Sigmoid colon (tissue), 7 donors: ENCODE measurements around the gene RBM48. TPM values are rescaled to one million over a fixed set of nuclear protein-coding genes. Genes with fewer than 3 reads are reported as not detected.
"Not testable (repeated sequence)": the region's sequence is repeated elsewhere in the genome, so short reads cannot be mapped to it uniquely, and the experiment has no call there.

ENCODE experiments used
- DNase-seq: peaks from one replicate; pipeline ENCODE4 v3.0.0-alpha.2; 2019
- H3K27ac ChIP-seq, 4 donors: fragments of 200-600 bp; sonication (generic); one replicate each; pipeline ENCODE4 v1.5.1; 2016 to 2019; ENCODE audit warnings: mild to moderate bottlenecking in 1 of 4
- H3K27me3 ChIP-seq, 3 donors: fragments of 200-600 bp; sonication (generic); one replicate each; pipeline ENCODE4 v1.5.1; 2019; ENCODE audit warnings: mild to moderate bottlenecking in 1 of 3
- H3K36me3 ChIP-seq, 4 donors: fragments of 200-600 bp; sonication (generic); one replicate each; pipeline ENCODE4 v1.5.1; 2016 to 2019
- H3K4me1 ChIP-seq, 4 donors: fragments of 200-600 bp; sonication (generic); one replicate each; pipeline ENCODE4 v1.5.1; 2017 to 2019
- H3K4me3 ChIP-seq, 4 donors: fragments of 200-600 bp; sonication (generic); one replicate each; pipeline ENCODE4 v1.5.1; 2017 to 2019; ENCODE audit warnings: mild to moderate bottlenecking in 2 of 4, moderate library complexity in 1 of 4
- H3K9me3 ChIP-seq, 4 donors: fragments of 200-600 bp in 3 of 4; sonication (generic) in 3 of 4; one replicate each; pipeline versions ENCODE4 v1.5.1 to v1.6.1; 2013 to 2019
- EP300 ChIP-seq, 4 donors: sonication (generic); formaldehyde crosslinking; IDR thresholded peaks; one replicate each; pipeline ENCODE4 v1.6.1; 2017; ENCODE audit warnings: antibody characterized with exemption in 4 of 4
- POLR2A ChIP-seq, 2 donors: fragments of 450-650 bp; IDR thresholded peaks; one replicate each; pipeline ENCODE4 v1.6.1; 2016; ENCODE audit warnings: antibody characterized with exemption in 2 of 2, mild to moderate bottlenecking in 2 of 2, moderate library complexity in 2 of 2
- POLR2AphosphoS5 ChIP-seq, 4 donors: sonication (generic); formaldehyde crosslinking; IDR thresholded peaks; one replicate each; pipeline ENCODE4 v1.6.1; 2017; ENCODE audit warnings: antibody characterized with exemption in 4 of 4
- WGBS, 2 donors: extraction: QIAGEN DNeasy Blood & Tissue Kit; methylation state at CpG; one replicate each; pipeline ENCODE4 v1.1.7; 2013; 5-methylcytosine and 5-hydroxymethylcytosine counted together
- intact Hi-C: fragments of 100-400 bp; cut with DNase I; formaldehyde crosslinking; loops from one replicate; pipeline ENCODE4 v1.15.1; 2023
- polyA plus RNA-seq, 3 donors: library from polyadenylated mRNA; stranded (reverse); fragments of 200-250 nt; gene quantifications; one replicate each; pipeline ENCODE4 v1.2.3, GENCODE V29; 2013
- total RNA-seq, 4 donors: library from RNA; depleted of rRNA; stranded (reverse); fragments of >200 nt; gene quantifications; one replicate each; pipeline ENCODE4 v1.1.0, GENCODE V29; 2016
- TF ChIP-seq, protein P1 (sequence below), 4 experiments: fragments of 450-650 bp in 3 of 4; fragments of 200-600 bp in 1 of 4; IDR thresholded peaks; one replicate each; pipeline ENCODE4 v1.5.1; 2016 to 2019; ENCODE audit warnings: antibody characterized with exemption in 4 of 4, mild to moderate bottlenecking in 3 of 4, moderate library complexity in 2 of 4
- donor health status: healthy with polysubstance abuse.
- donor health status: Bipolar disorder and iron deficiency.
- donor health status: healthy.

The RBM48 gene
- total RNA-seq (10 to 100 TPM in 3 of 4 donors, 1 to 10 TPM in 1; 6.7 to 20.4 (median 14.5) TPM), polyA plus RNA-seq (1 to 10 TPM; 6.0 to 7.5 (median 6.9) TPM)

DNA sequence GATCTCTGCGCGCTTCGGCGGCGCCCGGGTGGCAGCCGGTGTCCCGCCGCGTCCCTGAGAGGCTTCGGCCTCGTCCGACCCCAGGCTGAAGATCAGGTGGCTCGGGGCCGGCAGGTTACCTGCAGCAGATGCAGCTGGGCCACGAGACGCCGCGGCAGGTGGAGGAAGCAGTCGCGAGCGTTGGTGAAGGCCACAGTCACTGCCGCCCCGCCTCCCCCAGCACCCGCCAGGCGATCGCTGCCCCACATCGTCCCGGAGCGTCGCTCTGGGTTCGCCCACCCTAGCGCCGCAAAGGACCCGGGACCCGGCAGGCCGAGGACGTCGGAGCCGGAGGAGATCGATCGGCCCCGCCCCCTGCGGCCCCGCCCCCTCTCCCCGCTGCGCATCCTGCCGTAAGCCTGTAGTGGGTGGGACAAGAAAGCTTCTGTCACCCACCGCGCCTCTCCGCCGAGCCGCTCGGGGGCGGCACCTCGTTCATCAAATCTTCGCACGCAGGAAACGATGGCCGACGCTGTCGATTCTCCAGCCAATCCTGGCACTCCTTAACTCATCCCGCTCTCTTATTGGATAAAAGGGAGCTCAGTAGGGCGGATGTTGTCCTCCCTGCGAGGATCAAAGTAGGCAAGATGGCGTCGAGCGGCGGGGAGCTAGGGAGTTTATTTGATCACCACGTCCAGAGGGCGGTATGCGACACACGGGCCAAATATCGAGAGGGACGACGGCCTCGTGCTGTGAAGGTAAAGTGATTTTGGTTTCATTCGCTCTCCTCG, at the start of gene RBM48, which contains the start of gene PEX1:
TSS of gene RBM48 (plus strand) at position 608 of the 770 bp plus-strand sequence. CDS start at position 627, 19 bp downstream.
TSS of gene PEX1 (minus strand) at position 333 of the 770 bp plus-strand sequence. CDS start at position 248, 85 bp downstream.
- intact Hi-C loops: loop anchor here (2.0 to 5.0 kb wide), 4 partner anchors 60 to 396 kb away; partner anchors contain the start of genes ANKIB1, CYP51A1 and KRIT1
- no peaks in the 10 kb centered on the region for H3K27me3 ChIP-seq
- peak within 1 kb of the TSS; percentile 86 to 90 (median 88) for H3K27ac ChIP-seq
- peaks cover 12 to 34% (median 14%) of the 10 kb centered on the region in 4 donors for H3K36me3 ChIP-seq
- DNase-seq: peak; percentile 98
- H3K9me3 ChIP-seq: no peaks in the 10 kb centered on the region
- peaks cover 0 to 22% (median 20%) of the 10 kb centered on the region in 4 donors for H3K4me1 ChIP-seq
- peak within 1 kb of the TSS; percentile 83 to 97 (median 95) for H3K4me3 ChIP-seq
- no peak for TF ChIP-seq POLR2A (IDR thresholded peaks at IDR 0.05)
- TF ChIP-seq EP300 (IDR thresholded peaks at IDR 0.05): no peak
- TF ChIP-seq, protein P1, sequence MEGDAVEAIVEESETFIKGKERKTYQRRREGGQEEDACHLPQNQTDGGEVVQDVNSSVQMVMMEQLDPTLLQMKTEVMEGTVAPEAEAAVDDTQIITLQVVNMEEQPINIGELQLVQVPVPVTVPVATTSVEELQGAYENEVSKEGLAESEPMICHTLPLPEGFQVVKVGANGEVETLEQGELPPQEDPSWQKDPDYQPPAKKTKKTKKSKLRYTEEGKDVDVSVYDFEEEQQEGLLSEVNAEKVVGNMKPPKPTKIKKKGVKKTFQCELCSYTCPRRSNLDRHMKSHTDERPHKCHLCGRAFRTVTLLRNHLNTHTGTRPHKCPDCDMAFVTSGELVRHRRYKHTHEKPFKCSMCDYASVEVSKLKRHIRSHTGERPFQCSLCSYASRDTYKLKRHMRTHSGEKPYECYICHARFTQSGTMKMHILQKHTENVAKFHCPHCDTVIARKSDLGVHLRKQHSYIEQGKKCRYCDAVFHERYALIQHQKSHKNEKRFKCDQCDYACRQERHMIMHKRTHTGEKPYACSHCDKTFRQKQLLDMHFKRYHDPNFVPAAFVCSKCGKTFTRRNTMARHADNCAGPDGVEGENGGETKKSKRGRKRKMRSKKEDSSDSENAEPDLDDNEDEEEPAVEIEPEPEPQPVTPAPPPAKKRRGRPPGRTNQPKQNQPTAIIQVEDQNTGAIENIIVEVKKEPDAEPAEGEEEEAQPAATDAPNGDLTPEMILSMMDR (IDR thresholded peaks at IDR 0.05): peak in 1 of 4 experiments; percentile 19
- peak; percentile 60 to 75 (median 72) for TF ChIP-seq POLR2AphosphoS5 (IDR thresholded peaks at IDR 0.05)
- 0% methylated on average over 79 of the region's 79 CpGs for WGBS, 2 donors

- H3K27ac ChIP-seq, intact Hi-C loops, H3K4me3 ChIP-seq, H3K4me1 ChIP-seq, H3K9me3 ChIP-seq, H3K27me3 ChIP-seq, DNase-seq: not testable (repeated sequence)
- peaks cover 0 to 12% (median 0%) of the 10 kb centered on the region in 4 donors for H3K36me3 ChIP-seq
- WGBS, 2 donors: 41 to 77% methylated on average over 4 of the region's 4 CpGs
These were observed 49.4 kb upstream of the RBM48 start for GRCh38 chr7:92479146-92479545.

DNA sequence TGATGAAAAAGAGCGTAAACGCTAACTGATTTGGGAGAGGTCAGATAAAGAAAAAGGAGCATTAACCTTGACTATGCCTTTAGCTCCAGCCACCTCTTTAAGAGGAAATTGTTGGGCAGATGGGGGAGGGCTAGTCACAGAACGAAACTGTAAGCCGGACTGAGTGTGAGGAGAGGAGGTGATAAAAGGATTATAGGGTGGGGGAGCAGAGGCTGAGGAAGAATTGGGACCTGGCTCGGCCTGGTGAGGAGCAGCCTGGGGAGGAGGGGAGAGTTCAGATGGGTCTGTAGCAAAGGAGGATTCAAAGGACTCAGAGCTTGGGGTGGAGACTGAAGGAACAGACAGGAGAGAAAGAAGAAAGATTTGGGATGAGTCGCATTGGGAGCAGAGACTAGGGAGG, 45.0 kb upstream of the RBM48 start:
- WGBS, 2 donors: 80 to 83% methylated on average over 6 of the region's 6 CpGs

DNA sequence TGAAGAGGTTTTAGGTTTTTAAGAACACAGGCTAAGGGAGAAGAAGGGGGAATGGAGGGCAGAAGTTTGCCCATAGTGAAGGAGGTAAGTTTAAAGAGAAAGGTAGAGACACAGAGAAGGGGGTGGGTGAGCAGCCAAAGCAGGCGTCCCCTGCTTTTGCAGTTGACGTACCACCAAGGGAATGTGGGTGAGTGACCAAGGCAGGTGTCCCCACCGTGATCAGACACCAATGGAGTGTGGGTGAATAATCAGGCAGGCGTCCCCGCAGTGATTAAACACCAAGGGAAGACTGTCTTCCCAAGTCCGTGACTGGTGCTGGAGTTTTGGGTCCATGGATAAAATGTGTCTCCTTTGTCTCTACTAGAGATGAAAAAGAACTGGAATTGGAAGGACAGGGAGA, 44.4 kb upstream of the RBM48 start:
- intact Hi-C loops, H3K9me3 ChIP-seq, H3K4me3 ChIP-seq, DNase-seq, H3K4me1 ChIP-seq, H3K27me3 ChIP-seq, H3K27ac ChIP-seq: not testable (repeated sequence)
- H3K36me3 ChIP-seq: peaks cover 0 to 43% (median 14%) of the 10 kb centered on the region in 4 donors
- 95 to 97% methylated on average over 6 of the region's 6 CpGs for WGBS, 2 donors

More for the DNA sequence above, 45.0 kb upstream of the RBM48 start:
- H3K27ac ChIP-seq, H3K4me1 ChIP-seq, intact Hi-C loops, DNase-seq, H3K27me3 ChIP-seq, H3K9me3 ChIP-seq, H3K4me3 ChIP-seq: not testable (repeated sequence)
- peaks cover 0 to 37% (median 8%) of the 10 kb centered on the region in 4 donors for H3K36me3 ChIP-seq

GRCh38 chr7:92485267-92485892, 43.2 kb upstream of the RBM48 start:
- no peak overlapping the region for H3K4me3 ChIP-seq
- WGBS, 2 donors: 91 to 96% methylated on average over 2 of the region's 2 CpGs
- no peaks in the 10 kb centered on the region for H3K9me3 ChIP-seq
- H3K36me3 ChIP-seq: peaks cover 0 to 55% (median 23%) of the 10 kb centered on the region in 4 donors
- intact Hi-C loops: no loop called here
- no peaks in the 10 kb centered on the region for H3K27me3 ChIP-seq
- TF ChIP-seq POLR2AphosphoS5 (IDR thresholded peaks at IDR 0.05) (no peak), POLR2A (IDR thresholded peaks at IDR 0.05) (no peak), EP300 (IDR thresholded peaks at IDR 0.05) (no peak)
- TF ChIP-seq, protein P1 (IDR thresholded peaks at IDR 0.05): no peak
- H3K27ac ChIP-seq: no peak overlapping the region
- no peaks in the 10 kb centered on the region for H3K4me1 ChIP-seq
- DNase-seq: no peak

GRCh38 chr7:92485974-92486373, 42.6 kb upstream of the RBM48 start:
- H3K4me3 ChIP-seq: no peak overlapping the region
- intact Hi-C loops: no loop called here
- 16 to 75% methylated on average over 2 of the region's 2 CpGs for WGBS, 2 donors

More at GRCh38 chr7:92485974-92486373, 42.6 kb upstream of the RBM48 start:
- no peak for DNase-seq
- H3K4me1 ChIP-seq: no peaks in the 10 kb centered on the region
- H3K27me3 ChIP-seq: no peaks in the 10 kb centered on the region
- no peak overlapping the region for H3K27ac ChIP-seq
- TF ChIP-seq EP300 (IDR thresholded peaks at IDR 0.05): no peak
- peak in 1 of 2 donors; percentile 23 for TF ChIP-seq POLR2A (IDR thresholded peaks at IDR 0.05)
- H3K36me3 ChIP-seq: peaks cover 0 to 61% (median 27%) of the 10 kb centered on the region in 4 donors
- H3K9me3 ChIP-seq: no peaks in the 10 kb centered on the region
